NCI-H2227 (cell line): ENCODE results near the gene HOXD8.

Experiments
- DNase-seq: peaks from one replicate; lab custom pipeline; 2025; ENCODE audit not compliant: unreplicated experiment; lab: John Stamatoyannopoulos, UW

Gene HOXD8

GRCh38 chr2:176157499-176158185, 28.1 kb downstream of the HOXD8 start:
- no peak for DNase-seq

- no peak for DNase-seq
Measured at GRCh38 chr2:176158186-176158591, 28.7 kb downstream of the HOXD8 start.

GRCh38 chr2:176158855-176159662, 29.6 kb downstream of the HOXD8 start:
- no peak for DNase-seq

- no peak for DNase-seq
Measured at GRCh38 chr2:176159663-176160250, 30.3 kb downstream of the HOXD8 start.

GRCh38 chr2:176160251-176160985, 30.9 kb downstream of the HOXD8 start:
- DNase-seq, result no peak

- DNase-seq, result no peak
Measured at GRCh38 chr2:176160986-176161824, 31.7 kb downstream of the HOXD8 start.

- DNase-seq, result no peak
Measured at GRCh38 chr2:176161825-176162626, 32.5 kb downstream of the HOXD8 start.

- no peak for DNase-seq
Measured at GRCh38 chr2:176162911-176163671, 33.6 kb downstream of the HOXD8 start.

- DNase-seq, result no peak
Measured at GRCh38 chr2:176163672-176164056, 34.2 kb downstream of the HOXD8 start.

- DNase-seq, result no peak
Measured at GRCh38 chr2:176164201-176164600, 34.7 kb downstream of the HOXD8 start.

- DNase-seq, result no peak
Measured at GRCh38 chr2:176164611-176165369, 35.3 kb downstream of the HOXD8 start.

- DNase-seq, result no peak
Measured at GRCh38 chr2:176165370-176166050, 36.0 kb downstream of the HOXD8 start.

- DNase-seq, result no peak
Measured at GRCh38 chr2:176166272-176166671, 36.8 kb downstream of the HOXD8 start.

GRCh38 chr2:176167398-176167797, 37.9 kb downstream of the HOXD8 start:
- no peak for DNase-seq

GRCh38 chr2:176169181-176169580, 39.7 kb downstream of the HOXD8 start:
- no peak for DNase-seq

GRCh38 chr2:176169711-176170110, 40.2 kb downstream of the HOXD8 start:
- no peak for DNase-seq

- no peak for DNase-seq
Measured at GRCh38 chr2:176170602-176171305, 41.2 kb downstream of the HOXD8 start.
